Measurements from ENCODE around the gene KCNG1.
"Not testable (repeated sequence)": the region's sequence is repeated elsewhere in the genome, so short reads cannot be mapped to it uniquely, and the experiment has no call there.

Gene KCNG1, protein sequence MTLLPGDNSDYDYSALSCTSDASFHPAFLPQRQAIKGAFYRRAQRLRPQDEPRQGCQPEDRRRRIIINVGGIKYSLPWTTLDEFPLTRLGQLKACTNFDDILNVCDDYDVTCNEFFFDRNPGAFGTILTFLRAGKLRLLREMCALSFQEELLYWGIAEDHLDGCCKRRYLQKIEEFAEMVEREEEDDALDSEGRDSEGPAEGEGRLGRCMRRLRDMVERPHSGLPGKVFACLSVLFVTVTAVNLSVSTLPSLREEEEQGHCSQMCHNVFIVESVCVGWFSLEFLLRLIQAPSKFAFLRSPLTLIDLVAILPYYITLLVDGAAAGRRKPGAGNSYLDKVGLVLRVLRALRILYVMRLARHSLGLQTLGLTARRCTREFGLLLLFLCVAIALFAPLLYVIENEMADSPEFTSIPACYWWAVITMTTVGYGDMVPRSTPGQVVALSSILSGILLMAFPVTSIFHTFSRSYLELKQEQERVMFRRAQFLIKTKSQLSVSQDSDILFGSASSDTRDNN

DNA sequence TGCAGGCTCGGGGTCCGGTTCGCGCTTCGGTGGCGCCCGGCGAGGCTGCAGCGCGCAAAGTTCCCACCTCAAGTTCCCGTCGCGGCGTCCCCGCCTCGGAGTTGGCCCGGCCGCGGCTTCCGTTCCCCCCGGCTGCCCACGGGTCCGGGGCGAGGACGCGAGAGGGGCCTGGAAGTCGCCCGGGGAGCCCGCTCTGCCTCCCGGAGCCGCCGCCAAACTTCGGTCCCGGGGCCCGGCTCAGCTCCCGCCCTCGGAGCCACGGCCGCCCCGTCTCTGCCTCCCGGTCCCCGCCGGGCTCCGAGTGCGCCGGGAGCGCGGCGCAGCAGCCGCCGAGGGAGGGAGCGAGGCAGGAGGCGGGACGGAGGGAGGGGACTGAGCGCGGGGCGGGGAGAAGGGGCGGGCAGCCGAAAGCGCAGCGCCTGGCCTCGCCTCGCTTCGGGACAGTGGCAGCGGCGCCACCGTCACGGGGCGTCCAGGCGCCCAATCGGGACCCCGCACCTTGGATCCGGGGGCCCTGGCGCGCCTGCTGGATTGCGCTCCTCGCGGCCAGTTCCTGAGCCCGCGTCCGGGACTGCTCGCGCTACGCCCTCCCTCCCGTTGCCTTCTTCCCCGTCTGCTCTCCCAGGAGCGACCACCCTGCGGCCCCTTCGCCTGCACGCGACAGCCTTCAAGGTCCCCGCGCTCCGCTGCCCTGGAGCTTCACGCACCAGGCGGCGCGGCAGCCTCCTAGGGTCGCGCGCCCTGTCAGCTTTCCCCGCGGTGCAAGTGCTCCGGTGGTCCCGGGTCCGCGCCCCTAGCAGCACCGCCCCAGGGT lies at the start of gene KCNG1:
TSS of gene KCNG1 (minus strand) at position 305 of the 814 bp plus-strand sequence. CDS start 12,769 bp downstream, outside the sequence.
- peak; percentile 32 to 35 for DNase-seq (ENCODE audit: extremely low read depth in 1 of 2, low read depth in 1 of 2)

DNA sequence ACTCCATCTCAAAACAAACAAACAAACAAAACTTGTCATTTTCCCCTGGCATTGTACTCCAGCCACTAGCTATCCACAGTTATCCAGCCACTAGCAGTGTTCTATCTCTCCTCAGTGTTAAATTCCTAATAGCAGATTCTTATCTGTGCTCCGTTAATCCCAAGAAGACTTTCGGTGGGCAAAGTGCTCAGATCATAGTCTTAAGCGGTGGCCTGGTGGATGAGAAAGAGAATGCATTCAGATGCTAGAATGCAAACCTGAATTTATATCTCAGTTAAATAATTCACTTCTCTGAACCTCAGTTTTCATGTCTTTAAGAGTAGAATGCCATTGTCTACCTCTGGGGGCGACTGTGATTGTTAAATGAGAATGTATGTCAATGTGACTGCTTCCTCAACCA lies 47.7 kb upstream of the KCNG1 start:
- no peak for DNase-seq (ENCODE audit: extremely low read depth in 1 of 2, low read depth in 1 of 2)

DNA sequence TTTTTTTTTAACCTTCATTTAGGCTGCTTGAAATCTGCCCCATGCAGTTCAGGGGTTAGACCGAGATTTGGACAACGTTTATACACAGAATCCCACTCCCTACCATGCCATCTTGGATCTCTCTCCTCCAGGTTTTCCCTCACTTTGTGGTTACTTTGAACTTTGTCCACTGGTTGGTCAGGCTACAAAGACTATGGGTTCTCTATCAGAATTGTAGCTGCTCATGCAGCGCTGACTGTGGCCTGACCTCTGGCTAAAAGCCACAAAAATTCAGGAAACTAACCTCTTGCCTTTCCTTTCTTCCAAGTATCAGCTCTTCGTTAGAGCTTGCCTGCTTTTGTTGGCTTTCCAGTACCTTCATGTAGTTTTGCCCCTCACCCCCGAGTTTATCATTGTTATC lies 44.9 kb upstream of the KCNG1 start:
- no peak for DNase-seq (ENCODE audit: extremely low read depth in 1 of 2, low read depth in 1 of 2)

DNA sequence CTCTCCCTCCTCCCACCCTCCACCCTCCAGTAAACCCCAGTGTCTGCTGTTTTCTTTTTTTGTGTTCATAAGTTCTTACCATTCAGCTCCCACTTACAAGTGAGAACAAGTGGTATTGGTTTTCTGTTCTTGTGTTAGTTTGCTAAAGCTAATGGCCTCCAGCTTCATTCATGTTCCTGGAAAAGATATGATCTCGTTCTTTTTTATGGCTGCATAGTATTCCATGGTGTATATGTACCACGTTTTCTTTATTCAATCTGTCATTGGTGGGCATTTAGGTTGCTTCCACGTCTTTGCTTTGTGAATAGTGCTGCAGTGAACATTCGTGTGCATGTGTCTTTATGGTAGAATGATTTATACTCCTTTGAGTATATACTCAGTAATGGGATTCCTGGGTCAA lies 42.7 kb upstream of the KCNG1 start:
- no peak for DNase-seq (ENCODE audit: extremely low read depth in 1 of 2, low read depth in 1 of 2)

DNA sequence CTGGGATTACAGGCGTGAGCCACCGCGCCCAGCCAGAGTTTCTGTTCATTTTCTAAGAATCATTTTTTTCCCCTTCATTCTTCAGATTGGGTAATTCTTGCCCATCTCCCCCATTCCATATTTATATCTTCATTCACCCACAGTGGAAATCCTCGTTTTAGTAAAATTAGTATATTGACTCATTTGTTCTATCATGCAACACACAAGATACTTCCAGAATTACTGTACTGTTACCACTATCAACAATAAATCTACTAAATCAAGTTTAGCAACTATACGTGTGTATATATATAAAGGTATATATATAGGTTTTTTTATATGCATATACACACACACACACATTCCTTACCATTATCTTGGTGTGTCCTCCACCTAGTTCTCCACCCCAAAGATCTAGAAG lies 41.2 kb upstream of the KCNG1 start:
- no peak for DNase-seq (ENCODE audit: extremely low read depth in 1 of 2, low read depth in 1 of 2)

DNA sequence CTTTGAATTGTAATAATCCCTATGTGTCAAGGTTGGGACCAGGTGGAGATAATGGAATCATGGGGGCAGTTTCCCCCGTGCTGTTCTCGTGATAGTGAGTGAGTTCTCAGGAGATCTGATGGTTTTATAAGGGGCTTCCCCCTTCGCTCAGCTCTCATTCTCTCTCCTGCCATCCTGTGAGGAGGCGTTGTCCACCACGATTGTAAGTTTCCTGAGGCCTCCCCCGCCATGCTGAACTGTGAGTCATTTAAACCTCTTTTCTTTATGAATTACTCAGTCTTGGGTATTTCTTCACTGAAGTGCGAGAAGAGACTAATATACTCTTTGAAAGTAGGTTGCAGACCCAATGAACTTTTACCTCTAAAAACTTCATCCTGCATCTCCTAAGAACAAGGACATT lies 39.2 kb upstream of the KCNG1 start:
- peak; percentile 45 to 65 for DNase-seq (ENCODE audit: extremely low read depth in 1 of 2, low read depth in 1 of 2)

DNA sequence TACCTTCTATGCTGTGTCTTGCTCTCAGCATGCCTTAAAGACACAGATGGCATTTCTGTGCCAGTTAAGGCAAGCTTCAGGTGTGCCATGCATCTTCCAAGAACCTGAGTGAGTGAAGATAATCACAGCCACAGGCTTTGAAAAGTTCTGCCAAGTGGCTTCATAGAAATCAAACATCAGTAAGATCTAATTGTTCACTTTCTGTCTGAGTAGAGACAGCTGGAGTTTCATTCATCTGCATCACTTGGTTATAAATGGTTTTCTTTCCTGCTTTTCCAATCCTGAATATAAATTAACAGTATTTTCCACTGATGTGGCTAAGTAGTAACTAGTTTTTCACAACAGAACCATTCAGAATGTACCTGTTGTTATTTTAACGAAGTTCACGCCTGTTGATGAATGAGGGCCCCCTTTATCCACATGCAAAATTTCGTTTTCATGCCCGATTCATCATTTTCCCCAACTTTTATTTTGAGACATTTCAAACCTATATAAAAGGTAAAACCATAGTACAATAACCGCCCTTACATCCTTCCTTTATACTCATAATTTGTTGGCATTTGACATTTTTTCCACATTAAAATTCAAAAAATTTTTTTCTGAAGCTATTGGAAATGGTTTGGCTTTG lies 38.6 kb upstream of the KCNG1 start:
- DNase-seq (ENCODE audit: extremely low read depth in 1 of 2, low read depth in 1 of 2): no peak

DNA sequence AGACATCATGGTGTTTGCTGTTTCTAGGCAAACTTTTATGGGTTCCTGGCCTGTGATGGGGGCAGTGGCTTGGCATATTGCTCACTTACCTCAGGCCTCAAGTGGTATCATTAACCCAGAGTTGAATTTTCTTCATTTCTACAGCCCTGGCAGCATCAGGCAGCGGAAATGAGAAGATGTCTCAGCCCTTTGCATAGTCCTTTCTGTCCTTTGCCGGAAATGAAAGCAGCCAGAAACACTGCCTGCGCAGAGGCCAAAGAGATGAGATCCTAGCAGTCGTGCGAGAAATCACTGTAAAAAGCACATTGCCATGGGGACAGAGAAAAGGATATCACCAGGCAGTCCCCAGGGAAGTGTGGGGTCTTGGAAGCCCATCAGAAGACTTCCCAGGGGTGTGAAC lies 37.4 kb upstream of the KCNG1 start:
- no peak for DNase-seq (ENCODE audit: extremely low read depth in 1 of 2, low read depth in 1 of 2)

DNA sequence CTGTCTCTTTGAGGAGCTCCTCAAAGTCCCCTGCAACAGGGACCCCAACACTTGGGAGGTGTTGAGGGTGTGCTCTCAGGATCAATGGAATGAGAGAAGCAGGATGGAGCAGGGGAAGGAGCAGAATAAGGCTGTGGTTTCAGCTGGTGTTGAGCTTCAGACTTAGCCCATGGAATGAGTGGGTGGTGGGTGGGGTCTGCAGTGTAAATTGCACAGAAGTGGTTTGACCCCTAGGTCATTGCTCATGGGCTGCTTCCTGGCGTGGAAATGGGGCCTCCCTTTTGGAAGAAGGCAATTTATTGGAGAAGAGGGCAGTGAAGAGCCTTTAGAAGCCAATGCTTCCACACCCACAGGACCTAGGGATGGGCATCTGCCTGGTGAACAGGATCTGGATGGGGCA lies 37.0 kb upstream of the KCNG1 start:
- DNase-seq (ENCODE audit: extremely low read depth in 1 of 2, low read depth in 1 of 2): no peak

DNA sequence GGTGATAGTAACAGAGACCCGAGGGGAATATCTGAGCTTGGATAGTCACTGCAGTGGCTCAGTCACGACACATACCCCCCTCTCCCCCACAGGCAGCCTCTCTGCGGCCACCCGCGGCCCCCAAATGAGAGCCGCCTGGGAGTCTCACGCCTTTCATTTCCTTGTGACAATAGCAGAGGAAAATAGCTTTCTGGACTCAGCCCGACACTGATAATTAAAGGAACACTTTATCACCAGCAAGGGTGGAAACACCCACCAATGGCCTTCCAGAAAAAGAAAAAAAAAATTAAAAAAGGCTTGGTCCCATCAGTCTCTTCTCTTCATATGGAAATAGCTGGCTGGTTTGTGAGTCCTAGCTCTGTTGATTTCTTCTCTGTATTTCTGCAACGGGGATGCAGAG lies 35.1 kb upstream of the KCNG1 start:
- no peak for DNase-seq (ENCODE audit: extremely low read depth in 1 of 2, low read depth in 1 of 2)

DNA sequence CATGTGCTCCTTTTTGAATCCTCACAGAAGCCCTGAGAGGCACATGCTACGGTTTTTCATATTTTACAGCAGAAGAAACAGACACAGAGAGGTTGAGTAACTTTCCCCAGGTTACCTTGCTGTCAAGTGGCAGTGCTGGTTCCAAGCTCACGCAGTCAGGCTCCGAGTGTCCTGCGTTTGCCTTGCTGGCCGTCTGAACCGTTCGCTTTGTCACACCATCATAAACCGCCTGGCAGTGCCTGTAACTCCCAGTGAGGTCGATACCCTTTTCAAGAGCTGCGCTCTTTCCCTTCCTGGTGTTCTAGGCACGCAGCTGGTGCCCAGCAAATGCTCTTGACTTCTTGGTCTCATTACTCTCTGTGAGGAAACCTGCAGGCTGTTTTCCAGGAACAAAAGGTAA lies 31.3 kb upstream of the KCNG1 start:
- no peak for DNase-seq (ENCODE audit: extremely low read depth in 1 of 2, low read depth in 1 of 2)

DNA sequence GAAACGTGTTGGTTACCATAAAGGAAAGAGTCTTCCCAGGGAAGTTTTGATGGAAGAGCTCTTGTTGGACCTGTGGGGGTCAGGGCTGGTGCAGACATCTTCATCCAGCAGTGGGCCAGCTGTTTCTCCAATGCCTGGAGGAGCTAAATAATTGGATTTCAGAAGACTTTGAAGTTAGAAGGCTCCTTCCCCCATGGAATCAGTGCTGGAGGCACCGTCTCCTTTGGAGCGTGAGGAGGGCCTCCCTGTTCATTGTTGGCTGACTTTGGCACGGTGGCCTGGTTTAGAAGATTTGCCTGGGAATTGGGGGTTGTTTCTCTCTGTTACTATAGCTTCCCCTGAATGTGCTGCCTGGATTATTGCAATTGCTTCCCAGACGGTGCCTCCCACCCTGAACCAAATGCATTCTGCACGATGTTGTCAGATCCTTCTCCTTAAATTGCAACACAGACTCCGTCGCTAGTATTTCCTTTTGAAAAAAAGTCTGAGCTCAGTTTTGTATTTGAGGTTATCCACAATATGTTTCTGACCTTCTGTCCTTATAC lies 27.7 kb upstream of the KCNG1 start:
- no peak for DNase-seq (ENCODE audit: extremely low read depth in 1 of 2, low read depth in 1 of 2)

DNA sequence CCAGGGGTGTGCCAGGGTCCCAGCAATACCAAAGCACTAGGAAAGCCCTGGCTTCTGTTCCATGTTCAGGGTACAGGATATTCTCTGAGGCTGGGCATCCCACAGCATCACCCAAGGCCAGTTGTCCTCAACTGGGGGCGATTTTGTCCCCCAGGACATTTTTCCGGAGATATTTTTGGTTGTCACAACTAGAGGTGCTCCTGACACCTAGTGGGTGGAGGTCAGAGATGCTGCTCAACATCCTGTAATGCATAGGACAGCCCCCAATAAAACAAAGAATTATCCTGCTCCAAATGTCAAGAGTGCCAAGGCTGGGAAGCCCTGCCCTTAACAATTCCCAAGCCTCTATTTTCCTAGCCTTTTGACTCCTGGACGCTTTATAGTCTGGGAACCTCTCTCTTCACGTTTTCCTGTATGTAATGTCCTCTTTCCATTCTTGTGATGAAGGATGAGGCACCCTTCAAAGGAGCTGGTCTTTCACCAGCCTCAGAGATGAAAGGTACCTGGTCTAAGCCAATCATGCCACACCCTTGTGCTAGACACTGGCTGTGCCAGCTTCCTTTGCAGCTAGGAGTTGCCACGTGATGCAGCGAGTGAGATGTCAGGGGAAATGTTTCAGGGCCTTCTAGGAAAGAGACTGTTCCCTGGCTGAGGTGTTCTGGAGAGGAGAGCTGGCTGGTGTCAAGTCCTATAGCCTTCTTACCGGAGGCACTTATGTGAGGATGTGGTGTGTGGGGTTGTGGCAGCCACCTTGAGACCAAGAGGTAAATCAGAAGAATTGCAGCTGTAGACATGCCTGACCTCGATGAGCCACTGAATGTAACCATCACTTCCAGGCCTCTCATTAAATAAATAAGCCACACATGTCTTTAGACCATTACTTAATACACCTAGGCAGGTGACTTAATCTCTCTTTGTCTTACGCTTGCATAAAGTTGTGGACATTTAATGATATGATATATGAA lies 23.4 kb upstream of the KCNG1 start:
- DNase-seq (ENCODE audit: extremely low read depth in 1 of 2, low read depth in 1 of 2): no peak

DNA sequence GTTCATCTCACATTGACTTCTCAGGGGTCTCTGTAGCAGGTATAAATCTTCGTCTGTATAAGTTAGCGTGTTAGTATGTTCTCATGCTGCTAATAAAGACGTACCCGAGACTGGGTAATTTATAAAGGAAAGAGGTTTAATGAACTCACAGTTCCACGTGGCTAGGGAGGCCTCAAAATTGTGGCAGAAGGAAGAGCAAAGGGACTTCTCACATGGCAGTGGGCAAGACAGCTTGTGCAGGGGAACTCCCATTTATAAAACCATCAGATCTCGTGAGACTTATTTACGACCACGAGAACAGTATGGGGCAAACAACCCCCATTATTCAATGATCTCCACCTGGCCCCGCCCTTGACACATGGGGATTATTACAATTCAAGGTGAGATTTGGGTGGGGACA lies 22.6 kb upstream of the KCNG1 start:
- DNase-seq (ENCODE audit: extremely low read depth in 1 of 2, low read depth in 1 of 2): not testable (repeated sequence)

DNA sequence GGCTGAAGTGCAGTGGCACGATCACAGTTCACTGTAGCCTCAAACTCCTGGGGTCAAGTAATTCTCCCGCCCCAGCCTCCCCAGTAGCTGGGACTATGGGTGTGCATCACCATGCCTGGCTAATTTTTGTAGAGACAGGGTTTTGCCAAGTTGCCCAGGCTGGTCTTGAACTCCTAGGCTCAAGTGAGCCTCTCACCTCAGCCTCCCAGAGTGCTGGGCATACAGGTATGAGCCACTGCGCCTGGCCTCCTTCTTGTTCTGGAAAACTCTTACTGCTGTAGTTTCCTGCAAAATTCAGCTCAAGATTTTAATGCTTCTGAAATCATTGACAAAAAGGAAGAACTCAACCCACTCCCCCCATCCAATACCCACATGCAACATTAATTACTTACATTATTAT lies 21.9 kb upstream of the KCNG1 start:
- DNase-seq (ENCODE audit: extremely low read depth in 1 of 2, low read depth in 1 of 2): no peak

DNA sequence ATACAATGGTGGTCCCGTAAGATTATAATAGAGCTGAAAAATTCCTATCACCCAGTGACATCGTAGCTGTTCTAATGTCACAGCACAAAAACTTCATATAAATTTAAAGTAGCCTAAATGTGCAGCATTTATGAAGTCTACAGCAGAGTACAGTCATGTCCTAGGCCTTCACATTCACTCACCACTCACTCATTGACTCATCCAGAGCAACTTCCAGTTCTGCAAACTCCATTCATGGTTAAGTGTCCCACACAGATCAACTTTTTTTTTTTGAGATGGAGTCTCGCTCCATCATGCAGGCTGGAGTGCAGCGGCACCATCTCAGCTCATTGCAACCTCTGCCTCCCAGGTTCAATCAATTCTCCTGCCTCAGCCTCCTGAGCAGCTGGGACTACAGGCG lies 20.9 kb upstream of the KCNG1 start:
- DNase-seq (ENCODE audit: extremely low read depth in 1 of 2, low read depth in 1 of 2): no peak

DNA sequence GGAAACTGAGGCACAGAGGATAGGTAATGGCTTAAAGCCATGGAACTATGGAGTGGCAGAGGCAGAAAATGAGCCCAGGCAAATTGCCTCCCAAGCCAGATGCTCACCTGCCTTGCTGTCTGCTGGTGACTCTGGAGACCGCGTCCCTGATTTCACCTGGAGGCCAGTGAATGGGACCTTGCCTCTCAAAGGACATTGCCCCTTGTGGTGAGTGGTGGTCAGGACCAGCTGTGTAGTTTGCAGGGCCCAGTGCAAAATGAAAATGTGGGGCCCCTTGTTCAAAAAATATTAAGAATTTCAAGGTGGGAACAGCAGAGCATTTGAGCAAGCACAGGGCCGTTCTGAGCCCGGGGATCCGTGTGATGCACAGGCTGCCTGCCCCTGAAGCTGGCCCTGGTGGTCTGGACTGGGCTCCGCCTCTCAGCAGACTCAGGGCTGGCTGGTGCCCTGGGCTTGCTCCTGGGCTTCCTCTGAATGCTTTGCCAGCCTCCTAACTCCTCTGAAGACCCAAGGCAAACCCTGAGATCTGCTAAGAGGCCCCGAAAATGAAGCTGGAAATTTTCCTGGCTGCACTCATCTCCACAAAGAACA lies 19.8 kb upstream of the KCNG1 start:
- DNase-seq (ENCODE audit: extremely low read depth in 1 of 2, low read depth in 1 of 2): no peak

DNA sequence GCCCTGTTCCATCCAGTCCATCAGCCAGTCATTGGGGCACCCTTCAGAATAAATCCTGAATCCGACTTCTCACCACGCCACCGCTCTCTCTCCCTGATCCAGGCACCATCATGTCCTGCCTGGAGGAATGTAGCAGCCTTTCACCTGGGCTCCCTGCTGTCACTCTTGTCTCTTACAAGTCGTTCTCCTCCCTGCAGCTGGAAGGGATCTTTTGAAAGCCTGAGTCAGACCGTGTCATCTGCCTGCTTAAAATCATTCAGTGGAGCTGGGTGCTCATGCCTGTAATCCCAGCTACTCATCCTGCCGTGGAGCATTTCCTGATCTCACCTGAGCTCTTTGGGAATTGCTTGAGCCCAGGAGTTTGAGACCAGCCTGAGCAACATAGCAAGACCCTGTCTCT lies 19.2 kb upstream of the KCNG1 start:
- DNase-seq (ENCODE audit: extremely low read depth in 1 of 2, low read depth in 1 of 2): no peak

DNA sequence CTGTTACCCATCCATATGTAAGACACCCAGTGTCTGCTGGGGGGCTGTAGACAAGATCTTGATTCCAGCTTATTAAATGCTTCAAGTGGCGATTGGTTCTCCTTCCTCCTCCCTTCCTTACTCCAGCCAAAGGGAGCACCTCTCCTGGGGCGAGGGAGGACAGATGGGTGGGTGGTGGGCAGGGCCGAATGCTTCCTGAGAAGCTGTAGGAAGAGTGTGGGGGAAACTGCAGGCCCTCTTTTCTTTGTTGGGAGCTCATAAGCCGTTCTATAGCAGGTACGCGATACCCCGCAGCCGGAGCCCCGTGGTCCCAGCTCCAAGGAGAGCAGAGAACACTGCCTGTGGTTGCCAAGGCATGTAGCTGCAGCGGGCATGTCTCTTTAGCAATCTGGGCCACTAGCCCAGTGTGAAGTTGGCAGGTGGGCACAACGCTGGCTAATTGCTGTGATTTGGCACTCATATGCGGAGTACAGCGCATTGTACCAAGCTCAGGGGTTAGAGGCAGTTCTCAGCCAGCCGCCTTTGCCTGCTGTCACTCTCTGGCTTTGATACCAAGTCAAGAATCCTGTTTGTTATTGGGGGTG lies 14.7 kb upstream of the KCNG1 start:
- no peak for DNase-seq (ENCODE audit: extremely low read depth in 1 of 2, low read depth in 1 of 2)

All from stimulated activated CD8-positive, alpha-beta memory T cell treated with anti-CD3 and anti-CD28 coated beads, Interleukin-7, amount 100 ng/mL, for 48 hours (primary cell).